Pericardium fibroblast (primary cell): Measurements from ENCODE around the gene S100A11. TPM values are rescaled to one million over a fixed set of nuclear protein-coding genes. Genes with fewer than 3 reads are reported as not detected.

Source experiments
- total RNA-seq: library from RNA; depleted of rRNA; stranded (reverse); fragments of >200 nt; gene quantifications from 2 replicates; pipeline ENCODE4 v1.2.3, GENCODE V29; 2015

S100A11 gene
- total RNA-seq = 428 and 784 TPM in 2 replicates

DNA sequence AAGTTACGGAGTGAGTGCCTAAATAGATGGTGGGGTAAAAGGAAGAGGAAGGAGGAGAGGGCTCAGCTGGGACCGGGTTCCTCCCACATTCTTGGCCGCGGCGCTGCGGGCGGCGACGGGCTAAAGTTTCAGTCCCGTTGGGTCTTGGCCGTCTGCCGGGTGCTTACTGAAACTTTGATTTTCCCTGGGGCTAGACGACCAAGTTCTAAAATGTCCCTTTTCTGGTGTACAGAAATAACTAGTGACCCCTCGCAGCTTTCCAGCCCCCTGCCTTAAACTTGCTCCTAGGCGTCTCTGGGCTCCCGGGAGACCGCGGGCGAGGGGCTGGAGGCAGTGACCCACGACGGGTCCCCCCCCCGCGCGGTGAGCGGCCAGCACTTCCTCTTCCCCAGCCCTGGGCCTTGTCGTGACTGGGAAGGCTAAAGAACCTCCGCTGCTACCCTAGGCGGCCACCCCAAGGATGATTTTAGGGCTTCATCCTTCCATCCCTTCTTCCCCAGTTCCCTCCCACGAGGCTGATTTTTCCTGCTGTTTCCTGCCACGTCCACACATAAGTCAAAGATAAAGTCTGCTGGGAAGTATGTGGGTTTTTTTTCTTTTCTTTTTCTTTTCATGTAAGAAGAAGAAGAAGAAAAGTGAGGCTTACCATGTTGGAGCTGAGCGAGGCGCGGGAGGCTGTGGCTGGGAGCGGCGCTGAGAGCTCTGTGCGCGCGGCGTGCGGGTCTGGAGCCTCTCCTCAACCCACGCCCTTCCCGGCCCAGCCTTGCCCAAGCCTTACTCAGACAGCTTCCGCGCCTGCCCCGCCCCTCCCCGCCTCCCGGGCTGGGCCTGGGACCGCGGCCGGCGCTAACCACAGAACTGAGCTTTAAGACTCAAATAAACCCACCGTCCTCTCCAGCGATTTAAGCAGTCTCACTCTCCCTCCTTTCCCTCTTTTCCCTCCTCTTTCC lies at the start of gene S100A11:
S100A11 (minus strand) TSS at position 738 of the 950 bp plus-strand sequence; CDS start at position 649, 89 bp downstream.

DNA sequence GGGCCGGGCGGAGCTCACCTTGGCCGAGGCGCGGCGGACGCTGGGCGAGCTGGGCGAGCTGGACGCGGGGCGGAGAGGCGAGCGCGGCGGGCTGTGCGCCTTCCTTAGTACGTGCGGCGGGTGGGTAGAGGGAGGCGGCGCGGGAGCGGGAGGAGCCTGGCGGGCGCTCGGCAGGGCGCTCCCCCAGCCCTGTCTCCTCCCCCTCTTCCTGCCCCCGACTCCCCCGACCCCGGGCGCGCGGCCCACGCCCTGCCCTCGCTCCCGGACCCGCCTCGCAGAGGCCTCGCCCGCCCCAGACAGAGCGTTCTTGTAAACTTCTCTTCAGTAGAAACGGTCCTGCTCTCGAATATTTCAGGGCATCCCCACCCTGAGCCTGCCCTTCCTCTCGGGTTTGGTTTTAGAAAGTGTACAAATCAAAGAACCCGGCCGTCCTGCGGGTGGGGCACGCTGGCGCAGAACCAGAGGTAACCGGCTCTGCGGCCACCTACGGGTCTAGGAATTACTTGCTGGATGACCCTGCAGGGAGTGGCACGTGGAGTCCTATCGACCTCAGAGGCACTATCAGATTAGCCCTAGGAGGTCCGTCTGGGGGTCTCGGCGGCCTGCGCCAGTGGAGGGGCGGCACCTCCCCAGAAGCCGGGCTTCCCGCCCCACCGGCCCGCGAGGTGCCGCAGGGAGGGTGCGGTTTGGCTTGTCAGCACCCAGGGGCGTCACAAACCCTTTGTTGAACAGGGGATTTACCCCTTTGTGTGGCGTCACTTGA lies 42.9 kb downstream of the S100A11 start, which contains the start of gene S100A10:
S100A10 (minus strand) TSS at position 126 of the 763 bp plus-strand sequence. CDS start 7,629 bp downstream, outside the sequence.

Other genes starting within 250 kb of the S100A11 start
- gene TDRKH, start 246.5 kb downstream of the S100A11 start, total RNA-seq = 1.0 and 1.5 TPM in 2 replicates
- not detected in 2 replicates for gene LINGO4, start 231.6 kb downstream of the S100A11 start, total RNA-seq
- gene RORC, start 205.2 kb downstream of the S100A11 start, total RNA-seq = under 0.01 TPM in 1 of 2 replicates, not detected in the other
- not detected in 2 replicates for gene C2CD4D, start 197.2 kb downstream of the S100A11 start, total RNA-seq
- gene THEM5, start 183.3 kb downstream of the S100A11 start, total RNA-seq = not detected in 2 replicates
- 10.0 and 17.0 TPM in 2 replicates for gene THEM4, start 127.5 kb downstream of the S100A11 start, total RNA-seq
- gene S100A10, start 43.1 kb downstream of the S100A11 start, total RNA-seq = 243 and 508 TPM in 2 replicates
- not detected in 2 replicates for gene TCHHL1, start 52.1 kb upstream of the S100A11 start, total RNA-seq
- gene TCHH, start 78.4 kb upstream of the S100A11 start, total RNA-seq = not detected in 2 replicates
- not detected in 2 replicates for gene RPTN, start 122.2 kb upstream of the S100A11 start, total RNA-seq
- gene HRNR, start 187.2 kb upstream of the S100A11 start, total RNA-seq = not detected in 2 replicates